Midbrain (tissue), 1 donor: ENCODE data around the gene ZNF182.
"Not testable (repeated sequence)": the region's sequence is repeated elsewhere in the genome, so short reads cannot be mapped to it uniquely, and the experiment has no call there.

Source experiments
- DNase-seq: peaks from one replicate; lab custom pipeline; 2025; lab: John Stamatoyannopoulos, UW

Gene ZNF182

DNA sequence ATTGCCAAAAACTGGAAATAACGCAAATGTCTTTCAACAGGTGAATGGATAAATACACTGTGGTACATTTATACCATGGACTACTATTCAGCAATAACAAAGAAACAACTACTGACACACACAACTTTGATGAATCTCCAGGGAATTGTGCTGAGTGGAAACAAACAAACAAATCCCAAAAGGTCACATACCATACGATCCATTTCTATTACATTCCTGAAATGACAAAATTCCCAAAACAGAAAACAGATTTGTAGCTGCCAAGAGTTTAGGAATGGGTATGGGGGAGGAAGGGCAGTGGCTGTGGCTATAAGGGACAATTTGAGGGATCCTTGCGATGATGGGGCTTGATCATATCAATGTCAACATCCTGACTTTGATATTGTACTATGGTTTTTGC is 2.5 kb downstream of the ZNF182 start:
- no peak for DNase-seq

DNA sequence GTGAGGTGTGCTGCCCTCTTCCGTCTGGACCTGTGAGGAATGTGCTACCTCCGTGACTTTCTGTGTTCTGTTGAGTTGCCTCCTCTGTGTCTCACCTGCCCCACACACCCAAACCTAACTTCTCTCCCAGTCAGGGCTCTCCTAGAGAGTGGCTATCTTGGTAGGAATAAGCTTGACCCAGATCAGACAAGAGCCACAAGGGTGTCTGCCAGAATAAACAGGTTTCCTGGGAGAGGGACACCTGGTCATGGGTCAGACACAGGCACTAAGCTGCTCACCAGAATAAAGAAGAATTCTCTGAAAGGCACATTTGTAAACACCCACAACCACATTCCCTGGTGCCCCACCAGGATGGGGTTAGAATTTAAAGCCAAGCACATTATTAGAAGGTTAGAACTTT is 11.1 kb downstream of the ZNF182 start:
- DNase-seq, result no peak

DNA sequence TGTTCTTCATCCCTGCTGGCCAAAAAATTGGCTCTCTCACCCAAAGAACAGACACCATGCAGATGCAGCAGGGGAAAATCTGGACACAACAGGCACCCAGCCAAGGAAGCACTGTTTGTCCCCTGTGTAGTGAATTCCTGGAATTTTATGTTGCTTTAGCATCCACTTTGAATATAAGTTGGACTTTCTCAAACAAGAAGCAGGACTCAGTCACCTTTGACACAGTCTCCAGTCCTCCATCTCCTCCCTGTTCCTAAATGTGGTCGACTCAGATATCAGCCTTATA is 11.8 kb downstream of the ZNF182 start:
- no peak for DNase-seq

DNA sequence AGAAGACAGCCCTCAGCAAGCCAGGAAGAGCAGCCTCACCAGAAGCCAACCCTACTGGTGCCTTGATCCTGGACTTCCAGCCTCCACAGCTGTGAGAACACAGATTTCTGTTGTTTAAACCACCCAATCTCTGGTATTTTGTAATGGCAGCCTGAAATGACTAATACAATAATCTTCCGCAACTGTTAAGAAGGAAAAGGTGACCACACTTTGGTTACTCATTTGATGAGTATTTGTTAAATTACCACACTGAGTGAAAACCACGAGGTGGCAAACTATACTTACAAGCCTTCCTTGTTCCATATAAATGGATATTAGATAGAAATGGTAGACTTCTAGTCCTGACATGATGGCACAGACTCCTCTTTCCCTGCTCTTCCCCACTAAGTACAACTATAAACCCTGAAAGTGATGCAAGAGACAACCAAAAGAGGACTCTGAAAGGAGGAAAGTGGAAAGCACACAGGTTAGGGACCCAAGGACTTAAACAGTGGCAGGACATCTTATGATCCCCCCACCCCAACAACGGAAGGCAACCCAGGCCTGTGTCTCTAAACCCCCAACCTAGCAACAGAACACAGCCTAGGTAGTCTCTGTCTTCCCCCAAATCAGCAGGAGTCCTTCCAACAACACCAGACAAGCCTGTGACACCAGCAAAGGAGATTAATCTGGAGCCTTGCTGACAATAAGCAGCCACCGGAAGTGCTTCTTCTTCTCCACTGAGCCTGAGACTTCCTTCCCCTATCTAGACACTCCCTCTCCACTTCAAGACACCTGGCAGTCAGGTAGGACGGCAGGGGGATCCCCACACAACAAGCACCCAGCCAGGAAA is 12.3 kb downstream of the ZNF182 start:
- DNase-seq, result no peak

DNA sequence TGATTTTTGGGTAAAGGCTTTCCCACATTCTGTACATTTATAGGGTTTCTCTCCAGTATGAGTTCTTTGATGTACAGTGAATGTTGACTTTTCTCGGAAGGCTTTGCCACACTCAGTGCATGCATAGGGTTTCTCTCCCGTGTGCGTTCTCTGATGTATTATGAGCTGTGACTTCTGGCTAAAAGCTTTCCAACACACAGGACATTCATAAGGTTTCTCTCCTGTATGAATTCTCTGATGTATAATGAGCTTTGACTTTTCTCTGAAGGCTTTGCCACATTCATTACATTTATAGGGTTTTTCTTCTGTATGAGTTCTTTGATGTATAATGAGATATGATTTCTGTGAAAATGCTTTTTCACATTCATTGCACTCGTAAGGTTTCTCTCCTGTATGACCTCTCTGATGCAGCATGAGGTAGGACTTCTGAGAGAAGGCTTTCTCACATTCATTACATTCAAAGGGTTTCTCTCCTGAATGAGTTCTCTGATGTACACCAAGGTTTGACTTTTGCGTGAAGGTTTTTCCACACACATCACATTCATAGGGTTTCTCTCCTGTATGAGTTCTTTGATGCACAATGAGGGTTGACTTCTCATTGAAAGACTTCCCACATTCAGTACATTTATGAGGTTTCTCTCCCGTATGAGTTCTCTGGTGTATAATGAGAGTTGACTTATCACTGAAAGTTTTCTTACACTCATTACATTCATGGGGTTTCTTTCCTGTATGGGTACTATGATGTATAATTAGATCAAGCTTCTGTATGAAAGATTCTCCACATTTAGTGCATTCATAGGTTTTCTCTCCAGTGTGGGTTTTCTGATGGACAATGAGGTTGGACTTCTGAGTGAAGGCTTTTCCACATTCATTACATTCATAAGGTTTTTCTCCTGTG is 27.3 kb downstream of the ZNF182 start:
- no peak for DNase-seq

DNA sequence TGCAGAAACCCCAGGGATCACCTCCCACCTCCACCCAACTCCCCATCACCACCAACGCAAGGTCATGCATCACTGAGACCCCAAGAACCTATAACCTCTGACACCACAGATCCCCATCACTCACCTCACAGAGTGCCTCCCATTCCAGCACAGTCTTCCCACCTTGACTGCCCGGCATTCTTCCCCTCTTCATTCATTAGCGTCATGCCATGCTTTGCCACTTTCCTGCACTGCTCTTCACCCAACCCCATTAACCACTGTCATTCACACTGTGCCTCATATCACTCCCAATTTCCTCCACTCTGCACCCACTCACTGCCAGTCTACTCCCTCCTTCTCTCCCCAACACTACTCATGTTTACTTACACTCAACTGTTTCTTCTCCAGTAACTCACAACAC is 30.6 kb downstream of the ZNF182 start:
- DNase-seq, result no peak

DNA sequence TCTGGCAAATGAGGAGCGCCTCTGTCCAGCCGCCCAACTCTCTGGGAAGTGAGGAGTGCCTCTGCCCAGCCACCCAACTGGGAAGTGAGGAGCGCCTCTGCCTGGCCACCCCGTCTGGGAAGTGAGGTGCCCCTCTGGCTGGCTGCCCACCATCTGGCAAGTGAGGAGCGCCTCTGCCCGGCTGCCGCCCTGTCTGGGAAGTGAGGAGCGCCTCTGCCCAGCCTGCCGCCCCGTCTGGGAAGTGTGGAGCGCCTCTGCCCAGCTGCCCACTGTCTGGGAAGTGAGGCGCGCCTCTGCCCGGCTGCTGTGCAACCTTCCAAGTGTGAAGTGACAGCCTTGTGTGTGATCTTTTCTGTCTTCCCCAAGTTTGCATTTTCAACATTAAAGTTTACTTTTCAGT is 38.3 kb downstream of the ZNF182 start:
- not testable (repeated sequence) for DNase-seq

DNA sequence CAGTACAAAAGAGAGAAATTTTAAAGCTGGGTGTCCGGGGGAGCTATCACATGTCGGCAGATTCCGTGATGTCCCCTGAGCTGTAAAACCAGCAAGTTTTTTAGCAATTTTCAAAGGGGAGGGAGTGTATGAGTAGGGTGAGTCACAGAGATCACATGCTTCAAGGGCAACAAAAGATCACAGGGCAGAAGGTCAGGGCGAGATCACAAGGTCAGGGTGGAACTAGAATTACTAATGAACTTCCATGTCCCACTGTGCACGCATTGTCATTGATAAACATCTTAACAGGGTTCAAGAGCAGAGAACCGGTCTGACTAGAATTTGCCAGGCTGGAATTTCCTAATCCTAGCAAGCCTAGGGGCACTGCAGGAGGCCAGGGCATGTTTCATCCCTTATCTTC is 42.0 kb downstream of the ZNF182 start:
- not testable (repeated sequence) for DNase-seq

DNA sequence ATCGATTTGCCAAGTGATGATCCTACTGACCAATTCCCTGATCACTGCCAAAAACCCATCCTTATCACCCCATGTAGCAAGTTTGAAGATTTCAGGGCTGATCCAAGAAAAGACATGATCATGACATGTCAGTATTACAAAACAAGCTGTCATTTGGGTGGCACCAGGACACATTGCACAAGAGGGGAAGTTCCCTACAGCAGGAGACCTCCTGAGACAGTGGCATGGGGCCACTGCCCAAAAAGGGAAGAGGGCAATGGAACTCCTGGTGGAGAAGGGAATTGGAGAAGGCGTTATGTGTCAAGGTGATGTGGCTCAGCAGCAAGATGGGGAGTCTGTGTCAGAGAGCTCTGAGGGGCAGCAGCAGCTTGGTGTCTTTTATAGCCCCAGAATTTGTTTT is 43.4 kb downstream of the ZNF182 start:
- no peak for DNase-seq

DNA sequence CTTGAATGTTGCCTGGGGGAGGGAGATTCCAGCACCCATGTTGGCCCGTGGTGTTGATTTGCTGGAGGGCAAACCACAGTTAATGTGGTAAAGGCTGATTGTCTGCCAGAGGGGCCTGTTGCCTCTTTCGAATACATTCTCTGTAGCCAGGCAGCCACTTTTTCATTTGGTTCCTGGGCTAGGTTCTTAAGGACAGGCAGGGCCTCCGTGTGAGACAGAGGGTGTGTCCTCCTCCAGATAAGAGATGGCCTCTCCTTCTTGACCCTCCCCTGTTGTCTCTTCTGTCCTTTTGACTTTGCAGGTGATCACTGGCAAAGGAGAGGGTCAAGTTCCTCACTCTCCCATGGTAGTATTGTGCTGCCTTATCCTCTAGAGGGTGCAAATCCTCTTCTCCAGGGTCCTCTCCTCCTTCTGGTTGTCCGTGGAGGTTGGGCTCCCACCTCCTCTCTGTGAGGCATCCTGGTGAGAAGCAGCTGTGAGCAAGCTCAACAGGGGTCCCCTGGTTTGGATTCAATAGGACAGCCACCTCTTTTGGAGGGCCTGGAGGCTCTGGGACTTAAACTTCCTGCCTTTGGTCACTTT is 44.9 kb downstream of the ZNF182 start:
- DNase-seq, result no peak

DNA sequence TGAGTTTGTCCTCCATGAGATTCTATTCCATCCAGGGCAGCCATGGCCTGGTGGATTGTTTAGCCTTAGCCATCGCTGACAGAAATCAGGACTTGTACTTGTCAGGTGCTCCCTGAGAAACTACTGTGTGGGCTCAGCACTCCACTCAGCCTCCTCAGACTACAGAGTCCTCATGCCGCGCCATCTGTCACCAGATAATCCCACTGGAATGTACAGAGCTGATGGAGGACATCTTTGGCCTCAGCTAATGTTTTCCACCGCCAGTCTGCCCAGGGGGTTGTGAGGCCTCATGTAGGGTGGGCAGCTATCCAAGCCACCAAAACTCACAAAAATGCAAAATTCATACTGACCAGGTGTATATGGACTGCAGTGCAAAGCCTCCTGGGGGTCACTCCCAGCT is 45.6 kb downstream of the ZNF182 start:
- DNase-seq, result not testable (repeated sequence)

DNA sequence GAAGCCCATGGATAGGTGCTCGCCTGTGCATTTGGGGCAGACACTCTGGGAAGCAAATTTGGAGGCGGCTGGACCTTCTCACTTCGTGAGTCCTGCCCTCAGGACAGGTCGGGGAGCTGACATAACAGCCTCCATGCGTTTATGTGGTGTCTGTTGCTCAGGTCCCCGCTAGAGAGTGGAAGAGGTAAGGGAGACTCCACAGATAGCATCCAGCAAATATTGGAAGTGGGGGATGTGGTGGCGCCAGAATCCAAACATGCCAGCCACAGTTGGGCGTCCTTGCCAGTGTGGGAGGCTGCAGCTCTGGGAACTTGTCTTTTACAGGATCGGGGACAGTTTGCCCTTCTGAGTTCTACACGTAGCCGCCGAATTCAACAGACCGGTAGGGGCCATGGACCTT is 47.8 kb downstream of the ZNF182 start:
- no peak for DNase-seq

DNA sequence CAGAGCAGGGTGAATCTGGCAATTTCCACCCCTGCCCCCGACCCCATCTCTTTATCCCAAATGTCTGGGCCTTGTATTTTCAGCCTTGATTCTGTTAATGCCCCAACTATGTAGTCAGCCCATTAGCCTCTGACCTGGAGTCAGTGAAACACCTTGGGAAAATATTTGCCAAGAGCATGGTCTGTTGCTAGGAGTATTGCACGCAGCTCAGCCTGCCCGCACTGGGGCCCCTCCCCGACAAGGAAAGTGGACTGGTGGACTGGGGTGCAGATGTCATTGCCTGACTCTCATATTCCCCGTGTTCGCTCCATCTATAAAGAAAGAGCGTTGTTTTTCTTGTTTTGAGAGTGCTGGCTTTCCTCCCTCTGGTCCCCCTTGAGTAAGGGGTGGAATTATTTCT is 48.5 kb downstream of the ZNF182 start:
- DNase-seq, result not testable (repeated sequence)

DNA sequence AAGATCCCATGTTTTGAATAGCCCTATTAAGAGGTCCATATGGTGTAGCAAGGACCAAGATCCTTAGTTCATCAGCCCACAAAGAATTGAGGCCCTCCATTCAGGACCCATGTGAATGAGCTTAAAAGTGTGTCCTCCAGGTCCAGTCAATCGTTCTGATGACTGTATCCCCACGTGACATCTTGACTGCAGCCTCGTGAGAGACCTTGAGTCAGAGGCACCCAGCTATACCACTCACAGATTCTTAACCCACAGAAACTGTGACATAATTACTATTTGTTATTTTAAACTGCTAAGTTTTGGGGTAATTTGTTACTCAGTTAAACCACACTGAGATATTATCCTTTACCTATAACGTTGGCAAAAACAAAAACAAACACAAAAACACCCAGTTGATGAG is 62.4 kb downstream of the ZNF182 start:
- no peak for DNase-seq

DNA sequence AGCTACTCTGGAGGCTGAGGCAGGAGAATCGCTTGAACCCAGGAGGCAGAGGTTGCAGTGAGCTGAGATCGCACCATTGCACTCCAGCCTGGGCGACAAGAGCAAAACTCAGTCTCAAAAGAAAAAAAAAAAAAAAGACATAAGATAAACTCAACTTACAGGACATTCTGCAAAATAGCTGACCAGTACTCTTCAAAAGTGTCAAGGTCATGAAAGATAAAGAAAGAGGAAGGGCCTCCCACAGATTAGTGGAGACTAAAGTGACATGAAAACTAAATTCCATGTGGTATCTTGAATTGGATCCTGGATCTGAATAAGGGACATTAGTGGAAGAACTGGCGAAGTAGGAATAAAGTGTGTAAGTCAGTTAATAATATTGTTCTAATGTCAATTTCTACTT is 63.3 kb downstream of the ZNF182 start:
- no peak for DNase-seq

DNA sequence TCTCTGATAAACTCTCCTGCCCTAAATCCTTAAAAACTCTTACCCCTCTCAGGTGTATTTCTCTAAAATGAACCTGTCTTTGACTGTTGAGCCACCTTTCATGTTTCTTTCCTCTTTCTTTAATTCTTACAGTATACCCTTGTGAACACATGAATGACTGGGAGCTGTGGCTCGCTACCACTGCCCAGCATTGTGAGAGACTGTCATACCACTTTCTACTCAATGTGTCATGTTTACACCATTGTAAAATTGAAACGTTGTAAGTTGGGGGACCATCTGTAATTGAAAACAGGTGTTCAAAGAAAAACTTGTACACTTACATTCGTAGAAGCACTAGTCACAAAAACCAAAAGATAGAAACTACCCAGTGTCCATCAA is 66.9 kb downstream of the ZNF182 start:
- DNase-seq, result no peak

DNA sequence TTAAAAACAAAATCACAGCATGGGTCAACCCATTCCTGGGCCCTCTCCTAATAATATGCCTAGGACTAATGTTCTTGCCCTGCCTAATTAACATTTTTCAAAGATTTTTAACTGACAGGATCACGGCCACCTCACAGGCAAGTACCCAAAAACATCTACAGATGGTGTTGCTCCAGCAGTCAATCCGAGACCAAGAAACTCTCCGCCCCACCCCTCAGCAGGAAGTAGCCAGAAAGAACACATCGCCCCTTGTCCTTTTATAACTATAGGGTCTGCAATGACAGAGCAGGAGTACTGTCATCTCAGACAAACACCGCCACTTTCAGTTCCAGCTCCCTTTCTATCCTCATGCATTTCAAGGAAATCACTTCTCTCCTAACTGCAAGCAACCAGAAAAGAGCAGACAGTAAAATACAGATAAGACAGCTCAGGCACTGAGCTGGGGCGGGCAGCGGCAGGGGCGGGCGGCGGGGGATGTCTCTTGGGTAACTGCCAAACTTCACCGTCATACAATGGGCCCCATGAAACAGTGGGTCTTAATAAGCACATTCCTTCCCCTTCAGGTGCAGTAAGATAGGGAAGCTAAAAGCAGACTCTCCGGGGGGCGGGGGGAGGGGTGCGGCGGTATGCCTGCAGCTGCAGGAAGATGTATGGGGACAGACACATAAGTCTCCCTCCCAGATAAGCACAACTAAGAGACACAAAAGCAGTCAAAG is 67.4 kb downstream of the ZNF182 start:
- DNase-seq, result no peak

DNA sequence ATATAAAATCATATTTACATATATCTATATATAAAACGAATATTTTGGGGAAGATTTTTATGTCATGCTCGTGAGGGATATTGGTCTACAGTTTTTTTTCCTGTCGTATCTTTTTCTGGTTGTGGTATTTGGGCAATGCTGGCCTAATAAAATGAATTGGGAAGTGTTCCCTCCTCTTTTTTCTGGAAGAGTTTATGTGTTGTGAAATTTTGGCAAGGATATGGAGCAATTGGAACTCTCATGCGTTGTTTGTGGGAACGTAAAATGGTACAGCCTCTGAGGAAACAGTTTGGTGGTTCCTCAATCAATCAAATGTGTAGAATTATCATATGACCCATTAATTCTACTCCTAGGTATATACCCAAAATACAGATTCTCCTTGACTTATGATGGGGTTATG is 69.8 kb downstream of the ZNF182 start:
- DNase-seq, result no peak

DNA sequence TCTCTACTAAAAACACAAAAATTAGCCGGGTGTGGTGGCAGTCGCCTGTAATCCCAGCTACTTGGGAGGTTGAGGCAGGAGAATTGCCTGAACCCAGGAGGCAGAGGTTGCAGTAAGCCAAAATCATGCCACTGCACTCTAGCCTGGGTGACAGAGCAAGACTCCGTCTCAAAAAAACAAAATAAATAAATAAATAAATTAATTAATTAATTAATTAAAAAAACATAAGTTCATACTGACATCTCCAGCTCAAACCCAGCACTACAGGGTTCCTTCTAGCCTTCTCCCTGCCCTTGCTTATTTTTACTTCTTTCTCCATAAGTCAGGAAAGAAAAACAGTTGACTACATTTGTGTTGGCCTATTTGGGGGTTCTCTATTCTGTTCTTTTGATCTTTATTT is 71.8 kb downstream of the ZNF182 start:
- DNase-seq, result not testable (repeated sequence)

DNA sequence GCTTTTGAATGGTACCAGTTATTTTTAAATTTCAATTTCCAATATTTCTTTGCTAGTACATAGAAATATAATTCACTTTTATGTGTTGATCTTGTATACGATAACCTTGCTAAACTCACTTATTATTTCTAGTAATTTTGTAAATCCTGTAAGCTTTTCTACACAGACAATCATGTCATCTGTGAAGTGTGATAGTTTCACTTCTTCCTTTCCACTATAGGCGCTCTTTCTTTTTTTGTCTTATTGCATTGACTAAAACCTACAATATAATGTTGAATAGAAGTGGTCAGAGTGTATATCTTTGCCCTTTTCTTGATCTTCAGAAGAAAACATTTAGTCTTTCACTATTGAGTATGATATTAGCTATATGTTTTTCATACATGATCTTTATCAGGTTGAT is 76.6 kb downstream of the ZNF182 start:
- DNase-seq, result no peak
